ENCODE data around the gene LUC7L.

DNA sequence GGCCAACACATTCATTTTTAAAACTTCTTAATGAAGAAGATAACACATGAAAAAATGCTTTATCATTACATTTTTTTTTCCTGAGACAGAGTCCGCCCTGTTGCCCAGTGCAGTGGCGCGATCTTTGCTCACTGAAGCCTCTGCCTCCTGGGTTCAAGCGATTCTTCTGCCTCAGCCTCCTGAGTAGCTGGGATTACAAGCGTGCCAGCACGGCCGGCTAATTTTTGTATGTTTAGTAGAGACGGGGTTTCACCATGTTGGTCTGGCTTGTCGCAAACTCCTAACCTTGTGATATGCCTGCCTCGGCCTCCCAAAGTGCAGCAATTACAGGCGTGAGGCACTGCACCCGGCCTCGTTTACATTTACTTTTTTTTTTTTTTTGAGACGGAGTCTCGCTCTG is 35.8 kb downstream of the LUC7L start:
- TF ChIP-seq, protein P1, sequence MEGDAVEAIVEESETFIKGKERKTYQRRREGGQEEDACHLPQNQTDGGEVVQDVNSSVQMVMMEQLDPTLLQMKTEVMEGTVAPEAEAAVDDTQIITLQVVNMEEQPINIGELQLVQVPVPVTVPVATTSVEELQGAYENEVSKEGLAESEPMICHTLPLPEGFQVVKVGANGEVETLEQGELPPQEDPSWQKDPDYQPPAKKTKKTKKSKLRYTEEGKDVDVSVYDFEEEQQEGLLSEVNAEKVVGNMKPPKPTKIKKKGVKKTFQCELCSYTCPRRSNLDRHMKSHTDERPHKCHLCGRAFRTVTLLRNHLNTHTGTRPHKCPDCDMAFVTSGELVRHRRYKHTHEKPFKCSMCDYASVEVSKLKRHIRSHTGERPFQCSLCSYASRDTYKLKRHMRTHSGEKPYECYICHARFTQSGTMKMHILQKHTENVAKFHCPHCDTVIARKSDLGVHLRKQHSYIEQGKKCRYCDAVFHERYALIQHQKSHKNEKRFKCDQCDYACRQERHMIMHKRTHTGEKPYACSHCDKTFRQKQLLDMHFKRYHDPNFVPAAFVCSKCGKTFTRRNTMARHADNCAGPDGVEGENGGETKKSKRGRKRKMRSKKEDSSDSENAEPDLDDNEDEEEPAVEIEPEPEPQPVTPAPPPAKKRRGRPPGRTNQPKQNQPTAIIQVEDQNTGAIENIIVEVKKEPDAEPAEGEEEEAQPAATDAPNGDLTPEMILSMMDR (IDR thresholded peaks at IDR 0.05; ENCODE audit: low read depth, low read length), result no peak
- TF ChIP-seq MYC (IDR thresholded peaks at IDR 0.05; ENCODE audit: low read depth, low read length) (no peak), POLR2A (IDR thresholded peaks at IDR 0.05; ENCODE audit: extremely low read depth, insufficient read length) (no peak)
